COR-L47 (cell line): Measurements from ENCODE around the gene BBS9.
"Not testable (repeated sequence)": the region's sequence is repeated elsewhere in the genome, so short reads cannot be mapped to it uniquely, and the experiment has no call there.

Source experiments
- DNase-seq: peaks from one replicate; lab custom pipeline; 2025; lab: John Stamatoyannopoulos, UW

The BBS9 gene

DNA sequence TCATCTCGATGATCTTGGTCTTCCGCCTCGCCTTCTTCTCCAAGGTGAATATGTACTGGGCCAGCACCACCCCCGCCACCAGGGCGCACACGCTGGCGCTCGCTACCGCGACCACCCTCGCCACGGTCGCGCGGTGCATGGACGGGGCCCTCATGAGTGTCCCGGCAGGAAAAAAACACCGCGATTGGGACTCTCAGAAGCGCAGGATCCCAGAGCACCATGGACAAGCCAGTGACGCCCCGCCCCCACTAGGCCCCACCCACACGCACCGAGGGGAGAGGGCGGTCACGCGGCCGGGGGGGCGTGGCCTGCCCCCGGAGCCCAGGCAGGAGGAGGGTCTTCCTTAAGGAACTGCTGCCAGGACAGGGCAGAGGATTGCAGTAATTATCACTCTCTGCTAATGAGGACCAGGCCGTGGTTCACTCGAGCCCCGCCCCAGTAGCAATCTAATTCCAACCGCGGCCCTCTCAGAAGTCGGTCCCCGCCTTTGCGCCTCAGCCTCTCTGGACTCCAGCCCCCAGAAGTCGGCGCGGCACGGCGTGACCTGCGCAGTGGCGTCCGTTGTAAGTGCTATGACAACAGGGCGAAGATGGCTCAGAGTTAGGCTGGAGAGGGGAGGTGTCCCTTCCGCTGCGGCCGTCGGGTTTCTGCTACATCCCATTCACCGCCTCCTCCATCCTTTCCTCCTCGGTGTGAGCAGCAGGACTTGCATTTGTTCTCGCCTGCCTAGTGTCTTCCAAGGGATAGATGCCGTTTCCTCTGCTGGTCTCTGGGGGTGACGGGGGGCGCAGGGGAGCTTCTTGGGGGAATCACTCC is at the start of gene BBS9:
Gene BBS9 (plus strand): TSS at position 575 of the 816 bp plus-strand sequence. CDS start 16,689 bp downstream, outside the sequence.
- DNase-seq, result peak; percentile 92

- DNase-seq, result no peak
Observed at GRCh38 chr7:33079763-33080690, 49.3 kb upstream of the BBS9 start.

GRCh38 chr7:33087356-33087755 is 42.0 kb upstream of the BBS9 start:
- no peak for DNase-seq

DNA sequence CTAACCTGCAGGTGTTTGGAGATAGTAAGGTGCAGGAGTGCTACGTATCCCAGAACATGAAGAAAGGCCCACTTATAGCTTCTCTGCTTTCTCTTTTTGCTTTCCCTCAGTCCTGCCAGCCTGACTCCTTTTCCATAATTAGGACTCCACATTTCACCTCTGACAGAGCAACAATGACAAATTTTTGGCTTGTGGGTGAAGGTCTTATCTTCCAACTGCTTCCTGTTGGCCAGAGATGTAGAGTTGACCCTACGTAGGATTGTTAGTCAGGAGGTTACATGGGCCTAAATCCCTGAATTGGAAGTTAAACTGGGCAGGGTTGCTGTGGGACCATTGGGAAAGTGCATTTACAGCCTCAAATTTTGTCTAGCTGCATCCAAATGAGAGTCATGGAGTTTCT is 41.5 kb upstream of the BBS9 start:
- no peak for DNase-seq

- DNase-seq, result no peak
Observed at GRCh38 chr7:33089142-33089541, 40.2 kb upstream of the BBS9 start.

DNA sequence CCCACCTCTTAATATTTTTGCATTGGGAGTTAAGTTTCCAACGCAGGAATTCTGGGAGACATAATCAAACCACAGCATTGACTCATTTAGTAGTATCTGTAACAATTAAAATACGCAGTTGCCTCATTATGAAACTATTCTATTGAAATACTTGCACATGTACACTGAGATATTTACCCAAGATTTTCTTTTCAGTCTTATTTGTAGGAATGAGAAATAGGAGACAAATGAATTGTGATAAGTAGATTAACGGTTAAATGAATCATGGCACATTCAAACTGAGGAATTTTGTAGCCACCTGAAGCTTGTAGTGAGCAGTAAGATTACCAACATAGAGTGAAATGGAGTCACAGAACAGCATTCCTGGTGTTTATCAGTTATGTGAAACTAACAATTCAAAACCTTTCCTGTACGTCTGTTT is 38.2 kb upstream of the BBS9 start:
- DNase-seq, result no peak

- no peak for DNase-seq
Observed at GRCh38 chr7:33091641-33092191, 37.6 kb upstream of the BBS9 start.

DNA sequence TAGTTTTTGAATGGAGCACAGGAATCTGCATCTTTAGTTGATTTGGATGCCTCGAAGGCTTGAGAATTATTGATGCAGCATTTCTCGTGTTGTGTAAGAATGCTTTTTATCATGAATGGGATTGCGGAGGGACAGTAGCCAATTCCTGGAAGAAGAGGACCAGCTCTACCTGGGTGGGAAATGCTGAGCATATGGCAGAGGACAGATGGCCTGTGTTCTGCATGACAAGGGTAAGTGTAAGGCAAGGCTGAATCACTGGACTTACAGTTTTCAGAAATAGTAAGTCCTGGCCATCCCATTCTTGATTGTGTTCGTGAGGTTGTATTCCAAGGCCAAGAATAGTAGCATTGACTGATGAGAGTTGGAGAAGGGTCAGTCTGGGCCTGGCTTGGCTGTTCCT is 36.1 kb upstream of the BBS9 start:
- DNase-seq, result no peak

DNA sequence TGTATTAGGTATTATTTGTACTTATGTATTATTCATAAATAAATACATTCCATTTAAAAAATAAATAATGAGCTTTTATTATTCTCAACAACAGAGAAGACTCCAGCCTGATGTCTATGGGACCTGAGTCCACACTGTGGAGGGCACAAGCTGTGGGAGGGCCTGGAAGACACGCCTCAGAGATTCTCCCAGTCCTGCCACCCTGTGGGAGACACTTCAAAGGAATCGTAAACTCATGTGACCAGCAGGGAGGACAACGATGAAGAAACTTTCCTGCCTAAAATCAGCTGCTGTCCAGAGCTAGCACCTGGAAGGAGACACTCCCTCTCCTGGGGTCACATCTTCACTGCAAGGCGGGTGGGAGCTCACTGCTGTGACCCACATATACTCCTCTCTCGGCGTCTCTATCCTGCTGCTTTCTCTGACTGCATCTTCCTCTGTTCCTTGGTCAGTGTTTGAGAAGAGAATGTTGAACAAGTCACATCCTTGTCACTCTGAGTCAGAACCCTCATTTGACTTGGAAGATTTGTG is 34.6 kb upstream of the BBS9 start:
- DNase-seq, result not testable (repeated sequence)

GRCh38 chr7:33099154-33099940 is 30.0 kb upstream of the BBS9 start:
- DNase-seq, result no peak

DNA sequence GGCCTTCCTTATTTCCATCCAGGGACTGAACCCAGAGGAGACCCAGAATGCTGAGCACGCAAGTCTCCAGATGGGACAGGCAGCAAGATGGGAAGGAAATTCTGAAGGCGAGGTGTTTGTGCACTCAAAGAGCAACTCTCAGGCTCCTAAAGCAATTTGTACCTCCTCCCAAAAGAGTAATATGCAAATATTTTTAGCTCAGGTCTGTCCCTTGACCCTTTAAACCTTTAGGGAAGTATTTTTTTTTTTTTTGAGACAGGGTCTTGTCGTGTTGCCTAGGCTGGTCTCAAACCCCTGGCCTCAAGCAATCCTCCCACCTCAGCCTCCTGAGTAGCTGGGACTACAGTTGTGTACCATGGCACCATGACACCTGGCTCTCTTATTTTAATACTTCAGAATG is 28.6 kb upstream of the BBS9 start:
- DNase-seq, result no peak

DNA sequence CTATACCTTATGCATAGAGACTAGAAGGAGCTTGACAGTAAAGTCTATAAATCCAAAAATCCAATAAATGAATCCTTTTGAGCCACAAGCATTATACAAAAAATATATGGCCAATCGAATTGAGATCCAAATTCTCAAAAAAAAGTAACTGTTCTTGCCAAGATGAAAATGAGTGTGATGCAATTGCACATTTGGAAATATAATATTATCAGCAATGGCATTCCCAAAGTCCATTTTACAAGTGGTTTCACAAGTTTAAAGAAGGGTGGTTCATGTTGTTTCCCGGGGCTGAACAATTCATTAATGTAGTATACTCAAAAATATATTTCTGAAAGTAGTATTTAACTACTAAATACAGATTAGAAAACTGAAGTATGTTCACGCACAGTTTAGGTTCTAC is 27.5 kb upstream of the BBS9 start:
- no peak for DNase-seq

GRCh38 chr7:33107136-33108066 is 22.0 kb upstream of the BBS9 start:
- peak; percentile 13 for DNase-seq

- no peak for DNase-seq
Observed at GRCh38 chr7:33108554-33109004, 20.8 kb upstream of the BBS9 start.

DNA sequence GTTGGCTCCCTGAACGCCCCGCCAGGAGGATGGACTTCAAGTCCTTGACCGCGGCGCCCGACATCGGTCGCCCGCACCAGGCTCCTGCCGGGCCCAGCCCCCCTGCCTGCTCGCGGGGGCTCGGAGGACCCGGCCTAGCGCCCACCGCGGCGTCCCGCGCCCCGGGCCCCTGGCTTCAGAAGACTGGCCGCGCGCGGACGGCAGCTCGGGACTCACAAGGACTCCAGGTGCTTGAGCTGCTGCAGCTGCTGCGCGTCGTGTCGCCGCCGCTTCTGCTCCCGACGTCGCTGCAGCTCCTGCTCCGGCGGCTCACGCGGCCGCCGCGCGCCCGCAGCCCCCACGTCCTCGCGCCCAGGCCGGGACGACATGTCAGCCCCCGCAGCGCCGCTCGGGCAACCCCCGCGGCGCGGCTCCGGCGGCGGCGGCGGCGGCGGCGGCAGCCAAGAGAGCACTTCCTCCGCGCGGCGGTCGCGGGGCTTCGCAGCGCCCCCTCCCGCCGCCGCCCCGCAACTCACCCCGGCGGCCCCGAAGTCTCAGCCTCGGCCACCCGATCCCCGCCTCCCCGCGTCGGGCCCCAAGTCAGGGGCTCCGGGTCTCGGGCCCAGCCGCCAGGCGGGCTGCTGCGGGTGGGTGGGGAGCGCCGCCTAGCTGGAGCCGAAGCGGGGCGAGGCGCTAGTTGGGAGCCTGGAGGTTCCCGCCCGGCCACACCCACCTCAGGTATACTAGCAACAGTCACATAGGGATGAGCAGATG is 20.2 kb upstream of the BBS9 start, which contains the start of gene RP9:
Gene RP9 (minus strand): TSS at position 400 of the 753 bp plus-strand sequence. CDS start 32 bp downstream, at position 368.
- DNase-seq, result peak; percentile 74

GRCh38 chr7:33109758-33110238 is 19.6 kb upstream of the BBS9 start:
- peak; percentile 11 for DNase-seq

DNA sequence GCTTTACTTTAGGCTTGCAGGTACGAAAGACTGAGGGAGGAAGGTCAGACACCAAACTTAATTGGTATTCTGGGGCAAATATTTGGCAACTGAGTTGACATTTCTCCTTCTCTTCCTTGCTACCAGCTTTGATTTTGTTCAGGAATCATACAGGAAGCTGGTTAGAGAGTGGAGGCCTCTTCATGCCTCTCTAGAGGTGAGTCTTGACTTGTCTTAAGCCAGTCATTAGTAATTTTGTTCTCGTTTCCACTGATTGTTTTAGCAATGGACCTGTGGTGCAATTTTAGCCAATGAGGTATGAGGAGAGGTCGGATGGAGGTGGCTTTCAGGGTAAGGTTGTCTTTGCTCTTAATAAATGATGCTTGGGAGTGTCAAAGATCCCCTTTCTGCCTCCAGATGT is 17.8 kb upstream of the BBS9 start:
- no peak for DNase-seq

DNA sequence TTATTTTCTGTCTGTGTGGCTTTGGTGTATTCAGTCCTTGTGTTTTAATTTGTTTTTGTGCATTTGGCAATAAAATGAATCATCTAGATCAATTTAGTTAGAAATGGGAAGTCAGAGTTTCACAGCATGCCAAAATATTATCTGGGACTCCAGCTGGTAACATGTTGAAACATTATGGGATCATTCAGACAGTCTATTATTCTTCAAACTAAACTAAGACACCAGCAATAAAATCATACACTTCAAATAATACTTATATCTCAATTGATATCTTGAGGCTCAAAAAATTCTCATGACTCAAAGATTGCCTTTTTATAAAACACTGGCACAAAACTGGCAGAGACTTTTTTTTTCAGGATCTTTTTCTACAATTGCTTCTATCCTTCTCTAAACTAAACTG is 14.4 kb upstream of the BBS9 start:
- DNase-seq, result no peak

DNA sequence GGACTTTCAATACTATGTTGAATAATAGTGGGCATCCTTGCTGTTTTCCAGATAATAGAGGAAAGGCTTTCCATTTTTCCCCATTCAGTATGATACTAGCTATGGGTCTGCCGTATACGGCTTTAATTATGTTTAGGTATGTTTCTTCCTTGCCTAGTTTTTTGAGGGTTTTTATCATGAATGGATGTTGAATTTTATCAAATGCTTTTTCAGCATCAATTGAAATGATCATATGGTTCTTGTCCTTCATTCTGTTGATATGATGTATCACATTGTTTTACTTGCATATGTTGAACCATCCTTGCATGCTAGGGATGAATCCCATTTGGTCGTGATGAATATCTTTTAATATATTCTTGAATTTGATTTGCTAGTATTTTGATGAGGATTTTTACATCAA is 11.0 kb upstream of the BBS9 start:
- DNase-seq, result no peak
